Hepatocyte (in vitro differentiated cells): ENCODE data around the gene FKBP14. TPM values are rescaled to one million over a fixed set of nuclear protein-coding genes. Genes with fewer than 3 reads are reported as not detected.
"Not testable (repeated sequence)": the region's sequence is repeated elsewhere in the genome, so short reads cannot be mapped to it uniquely, and the experiment has no call there.

Experiments
- DNase-seq: peaks from one replicate; pipeline ENCODE4 v3.0.0-alpha.2; 2016; ENCODE audit warnings: low spot score
- H2AFZ ChIP-seq: fragments of 200-600 bp; sonication (generic); 2 replicates; pipeline ENCODE4 v1.6.0; 2016; ENCODE audit warnings: antibody characterized with exemption, mild to moderate bottlenecking
- H3K27ac ChIP-seq: fragments of 200-600 bp; sonication (generic); 2 replicates; pipeline ENCODE4 v1.5.1; 2016; ENCODE audit warnings: mild to moderate bottlenecking
- H3K27me3 ChIP-seq: fragments of 200-600 bp; sonication (generic); 2 replicates; pipeline ENCODE4 v1.6.1; 2016
- H3K36me3 ChIP-seq: fragments of 200-600 bp; sonication (generic); replicated peaks from 2 replicates; pipeline ENCODE4 v1.5.1; 2016; ENCODE audit warnings: low read depth; ENCODE audit not compliant: insufficient read depth
- H3K4me1 ChIP-seq: fragments of 200-600 bp; sonication (generic); 2 replicates; pipeline ENCODE4 v1.5.1; 2016; ENCODE audit warnings: mild to moderate bottlenecking, moderate library complexity; ENCODE audit not compliant: insufficient read depth
- H3K4me2 ChIP-seq: fragments of 200-600 bp; sonication (generic); 2 replicates; pipeline ENCODE4 v1.6.0; 2016
- H3K4me3 ChIP-seq: fragments of 200-600 bp; sonication (generic); 2 replicates; pipeline ENCODE4 v1.5.1; 2016; ENCODE audit warnings: mild to moderate bottlenecking
- H3K79me2 ChIP-seq: fragments of 200-600 bp; sonication (generic); 2 replicates; pipeline ENCODE4 v1.6.0; 2017; ENCODE audit warnings: mild to moderate bottlenecking
- H3K9me2 ChIP-seq: fragments of 200-600 bp; sonication (generic); replicated peaks from 2 replicates; pipeline ENCODE4 v1.6.0; 2017; ENCODE audit warnings: mild to moderate bottlenecking; ENCODE audit not compliant: insufficient read depth
- H3K9me3 ChIP-seq: fragments of 200-600 bp; sonication (generic); 2 replicates; pipeline ENCODE4 v1.5.1; 2016; ENCODE audit warnings: low read depth, mild to moderate bottlenecking
- H4K20me1 ChIP-seq: fragments of 200-600 bp; sonication (generic); 2 replicates; pipeline ENCODE4 v1.6.0; 2016; ENCODE audit warnings: mild to moderate bottlenecking; ENCODE audit not compliant: insufficient read depth, poor library complexity, severe bottlenecking
- CTCF ChIP-seq: fragments of 200-600 bp; sonication (generic); IDR thresholded peaks from 2 replicates; pipeline ENCODE4 v1.5.1; 2016; ENCODE audit warnings: antibody characterized with exemption, mild to moderate bottlenecking; ENCODE audit not compliant: poor library complexity
- EZH2 ChIP-seq: fragments of 200-600 bp; sonication (generic); IDR thresholded peaks from 2 replicates; pipeline ENCODE4 v1.6.1; 2016; ENCODE audit warnings: antibody characterized with exemption, mild to moderate bottlenecking, borderline replicate concordance
- EZH2phosphoT487 ChIP-seq: fragments of 200-600 bp; sonication (generic); IDR thresholded peaks from one replicate; pipeline ENCODE4 v1.6.1; 2018; ENCODE audit warnings: antibody characterized with exemption, mild to moderate bottlenecking, low read depth, moderate library complexity; ENCODE audit not compliant: unreplicated experiment, severe bottlenecking
- WGBS: methylation state at CpG from one replicate; pipeline ENCODE4 v1.1.6; 2016; ENCODE audit warnings: low lambda C conversion rate; ENCODE audit errors: missing lambda C conversion rate; 5-methylcytosine and 5-hydroxymethylcytosine counted together
- polyA plus RNA-seq: library from polyadenylated mRNA; unstranded; fragments of >200 nt; fragmentation: Nextera tagmentation; extraction: Ambion mirVana; gene quantifications from 2 replicates; pipeline ENCODE4 v1.2.1, GENCODE V29; 2016
- total RNA-seq: library from RNA; depleted of rRNA; stranded (reverse); fragments of >200 nt; gene quantifications from 2 replicates; pipeline ENCODE4 v1.2.3, GENCODE V29; 2014

FKBP14 gene
- total and polyA plus RNA-seq, 2 experiments from 2014 or later = 36.5 to 45.4 TPM

DNA sequence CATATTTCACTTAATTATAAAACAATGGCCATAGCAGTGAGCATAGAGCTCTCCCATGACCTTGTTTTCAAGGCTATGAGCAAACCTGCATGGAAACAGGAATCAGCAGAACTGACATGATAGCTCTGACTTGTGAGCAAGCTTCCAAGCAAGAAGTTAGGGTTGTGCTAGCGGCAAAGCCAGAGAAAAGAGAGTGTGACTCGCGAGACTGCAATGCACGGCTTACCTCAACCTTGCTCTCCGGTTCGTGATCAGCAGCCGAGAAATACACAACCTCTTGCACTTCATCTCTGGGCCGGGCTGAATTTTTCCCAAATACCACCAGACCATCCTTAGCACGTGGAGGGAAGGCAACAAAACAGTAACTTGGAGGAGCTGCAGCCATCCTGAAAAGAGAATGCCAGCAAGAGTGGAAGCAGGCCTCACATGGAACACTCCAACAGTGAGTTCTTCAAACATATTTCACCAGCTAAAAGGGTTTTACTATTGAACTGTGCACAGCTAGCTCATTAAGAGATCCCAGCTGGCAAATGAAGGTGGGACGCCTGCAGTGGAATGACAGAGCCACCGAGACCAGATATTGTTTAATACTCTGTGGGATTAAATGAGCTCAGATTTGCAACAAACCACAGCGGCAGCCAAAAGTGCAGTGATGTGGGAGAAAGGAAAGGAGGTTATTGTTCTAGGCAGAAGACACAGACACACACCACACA is 57.7 kb downstream of the FKBP14 start:
- TF ChIP-seq EZH2 (no peak), CTCF (no peak), EZH2phosphoT487 (no peak)
- H4K20me1 ChIP-seq = peaks cover 61% of the 10 kb centered on the region
- H3K4me1 ChIP-seq = no peaks in the 10 kb centered on the region
- WGBS = 82% methylated on average over 12 of the region's 12 CpGs
- H3K36me3 ChIP-seq = no peaks in the 10 kb centered on the region
- no peak overlapping the region for H2AFZ ChIP-seq
- no peaks in the 10 kb centered on the region for H3K27me3 ChIP-seq
- H3K9me2 ChIP-seq = no peaks in the 10 kb centered on the region
- no peak overlapping the region for H3K4me3 ChIP-seq
- H3K27ac ChIP-seq = no peak overlapping the region
- no peak overlapping the region for H3K4me2 ChIP-seq
- H3K79me2 ChIP-seq = peaks cover 67% of the 10 kb centered on the region
- no peaks in the 10 kb centered on the region for H3K9me3 ChIP-seq
- DNase-seq = no peak

- no peak for DNase-seq
- 93% methylated on average over 3 of the region's 3 CpGs for WGBS
- no peak overlapping the region for H2AFZ ChIP-seq
- H3K4me1 ChIP-seq = no peaks in the 10 kb centered on the region
- no peak overlapping the region for H3K4me3 ChIP-seq
- no peaks in the 10 kb centered on the region for H3K27me3 ChIP-seq
- TF ChIP-seq EZH2phosphoT487 = no peak
- no peak for TF ChIP-seq EZH2
- no peak for TF ChIP-seq CTCF
- no peaks in the 10 kb centered on the region for H3K9me2 ChIP-seq
- no peak overlapping the region for H3K4me2 ChIP-seq
- H3K79me2 ChIP-seq = peaks cover 34% of the 10 kb centered on the region
- peaks cover 26% of the 10 kb centered on the region for H4K20me1 ChIP-seq
- H3K9me3 ChIP-seq = no peaks in the 10 kb centered on the region
- H3K27ac ChIP-seq = no peak overlapping the region
- no peaks in the 10 kb centered on the region for H3K36me3 ChIP-seq
Observed at GRCh38 chr7:29965030-29965429, 61.5 kb downstream of the FKBP14 start.

DNA sequence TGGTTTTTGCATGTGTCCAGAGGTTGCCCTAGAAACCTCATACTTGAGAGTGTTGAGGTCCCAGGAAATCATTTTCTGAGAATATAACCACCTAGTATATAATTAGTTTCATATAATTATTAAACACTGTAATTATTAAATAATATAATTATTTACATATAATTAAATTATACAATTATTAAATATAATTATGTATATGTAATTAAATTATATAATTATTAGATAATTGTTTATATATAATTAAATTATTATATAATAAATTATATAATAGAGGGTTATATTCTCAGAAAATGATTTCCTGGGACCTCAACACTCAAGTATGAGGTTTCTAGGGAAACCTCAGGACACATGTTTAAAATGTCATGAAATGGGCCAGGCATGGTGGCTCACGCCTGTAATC is 64.5 kb downstream of the FKBP14 start:
- H3K27ac ChIP-seq = no peak overlapping the region

GRCh38 chr7:29961611-29962010 is 64.9 kb downstream of the FKBP14 start:
- WGBS = 88% methylated on average over 4 of the region's 19 CpGs

More for the DNA sequence above, 64.5 kb downstream of the FKBP14 start:
- Histone ChIP-seq H4K20me1 (peaks cover 5% of the 10 kb centered on the region), H3K79me2 (peaks cover 22% of the 10 kb centered on the region), H3K4me2 (no peak overlapping the region), H3K27me3 (no peaks in the 10 kb centered on the region), H3K36me3 (no peaks in the 10 kb centered on the region), H3K4me3 (no peak overlapping the region), H3K9me3 (no peaks in the 10 kb centered on the region), H3K9me2 (no peaks in the 10 kb centered on the region), H2AFZ (no peak overlapping the region), H3K4me1 (no peaks in the 10 kb centered on the region)
- DNase-seq = no peak
- no peak for TF ChIP-seq EZH2
- 94% methylated on average over 1 of the region's 1 CpG for WGBS

More at GRCh38 chr7:29961611-29962010, 64.9 kb downstream of the FKBP14 start:
- H3K4me2 ChIP-seq, H3K9me2 ChIP-seq, H3K9me3 ChIP-seq, DNase-seq, H3K27ac ChIP-seq, H3K36me3 ChIP-seq, H3K4me1 ChIP-seq, H3K27me3 ChIP-seq, H4K20me1 ChIP-seq, H3K4me3 ChIP-seq, H2AFZ ChIP-seq: not testable (repeated sequence)
- H3K79me2 ChIP-seq = peaks cover 21% of the 10 kb centered on the region

Other genes with a start within 250 kb of the FKBP14 start
- gene WIPF3, start 220.2 kb downstream of the FKBP14 start, total RNA-seq = 1.8 and 2.4 TPM in 2 replicates
- gene WIPF3, start 220.2 kb downstream of the FKBP14 start, polyA plus RNA-seq = 0.98 and 1.2 TPM in 2 replicates
- gene SCRN1, start 36.9 kb downstream of the FKBP14 start, total RNA-seq = 71.2 and 73.5 TPM in 2 replicates
- gene SCRN1, start 36.9 kb downstream of the FKBP14 start, polyA plus RNA-seq = 36.7 and 47.1 TPM in 2 replicates
- 13.8 and 17.9 TPM in 2 replicates for gene PLEKHA8, start 1.7 kb upstream of the FKBP14 start, total RNA-seq
- 7.3 and 8.7 TPM in 2 replicates for gene PLEKHA8, start 1.7 kb upstream of the FKBP14 start, polyA plus RNA-seq
- 10.1 and 14.5 TPM in 2 replicates for gene MTURN, start 108.3 kb upstream of the FKBP14 start, total RNA-seq
- 4.5 and 7.5 TPM in 2 replicates for gene MTURN, start 108.3 kb upstream of the FKBP14 start, polyA plus RNA-seq